Pancreas (tissue), 10 donors: ENCODE data around the gene C1orf35. TPM values are rescaled to one million over a fixed set of nuclear protein-coding genes. Genes with fewer than 3 reads are reported as not detected.

Experiments
- ATAC-seq, 4 donors: fragments of 200-7000 bp; cut with Tn5 transposase; one replicate each; pipeline versions ENCODE4 v1.8.0 to v1.9.1; 2020; ENCODE audit warnings: mild to moderate bottlenecking in 4 of 4, moderate library complexity in 4 of 4
- DNase-seq, 6 donors: peaks; one replicate each; pipeline ENCODE4 v3.0.0-alpha.2; 2020
- FAIRE-seq: peaks from 2 replicates; lab custom pipeline; 2012; peaks lifted over from hg19 to GRCh38; lab: Jason Lieb, UNC
- H3K27ac ChIP-seq, 4 donors: fragments of 200-600 bp; sonication (generic); 1 replicate in 3 of 4; 2 replicates in 1 of 4; pipeline versions ENCODE4 v1.5.0 to v1.8.0; 2020
- H3K27me3 ChIP-seq, 4 donors: fragments of 200-600 bp; one replicate each; pipeline ENCODE4 v1.8.0; 2021
- H3K36me3 ChIP-seq, 3 donors: fragments of 200-600 bp; sonication (generic) in 1 of 3; one replicate each; pipeline versions ENCODE4 v1.5.0 to v1.8.0; 2020 to 2021
- H3K4me1 ChIP-seq, 3 donors: fragments of 200-600 bp; one replicate each; pipeline ENCODE4 v1.8.0; 2021
- H3K4me3 ChIP-seq, 4 donors: fragments of 200-600 bp; sonication (generic) in 2 of 4; one replicate each; pipeline versions ENCODE4 v1.5.0 to v1.8.0; 2020 to 2021
- H3K9me3 ChIP-seq, 4 donors: fragments of 200-600 bp; one replicate each; pipeline ENCODE4 v1.8.0; 2021
- WGBS, 2 donors: extraction: QIAGEN DNeasy Blood & Tissue Kit; methylation state at CpG; one replicate each; pipeline ENCODE4 v1.1.7; 2013; 5-methylcytosine and 5-hydroxymethylcytosine counted together
- intact Hi-C, 3 donors: fragments of 100-400 bp; cut with DNase I; formaldehyde crosslinking; loops; one replicate each; pipeline versions ENCODE4 v1.11.1 to v1.14.2; 2022
- polyA plus RNA-seq, 2 donors: library from polyadenylated mRNA; stranded (reverse); fragments of 200-250 nt; gene quantifications; one replicate each; pipeline ENCODE4 v1.2.3, GENCODE V29; 2013
- total RNA-seq, 6 donors: library from RNA; stranded (reverse); fragmentation: NEBNext Ultra II Directional in 4 of 6; extraction: Animal tissue kit (Norgen Biotek cat#: 25700) in 4 of 6; gene quantifications; one replicate each; pipeline versions ENCODE4 v1.2.1 to v1.2.4, GENCODE V29; 2021 to 2023
- TF ChIP-seq, protein P1 (sequence below), 4 donors: fragments of 200-600 bp; sonication (generic) in 3 of 4; IDR thresholded peaks; one replicate each; pipeline versions ENCODE4 v1.5.0 to v1.8.0; 2021; ENCODE audit warnings: antibody characterized with exemption in 4 of 4
- donor health status: healthy with polysubstance abuse.
- donor health status: DM: no; HTN: no; CAD: no; lungs with moderate emphysema.
- donor health status: DM: no; HTN: no; CAD: no.
- donor health status: control.
- donor health status: control.
- donor health status: Bipolar disorder and iron deficiency.
- donor health status: DM: yes; HTN: yes; CAD: no.
- donor health status: DM: no; HTN: no; CAD: no.
- donor health status: DM: no; HTN: no; CAD: no.
- donor health status: DM: yes; HTN: yes; CAD: no.

The C1orf35 gene
- total and polyA plus RNA-seq, 8 donors: 6.3 to 33.2 (median 8.3) TPM

DNA sequence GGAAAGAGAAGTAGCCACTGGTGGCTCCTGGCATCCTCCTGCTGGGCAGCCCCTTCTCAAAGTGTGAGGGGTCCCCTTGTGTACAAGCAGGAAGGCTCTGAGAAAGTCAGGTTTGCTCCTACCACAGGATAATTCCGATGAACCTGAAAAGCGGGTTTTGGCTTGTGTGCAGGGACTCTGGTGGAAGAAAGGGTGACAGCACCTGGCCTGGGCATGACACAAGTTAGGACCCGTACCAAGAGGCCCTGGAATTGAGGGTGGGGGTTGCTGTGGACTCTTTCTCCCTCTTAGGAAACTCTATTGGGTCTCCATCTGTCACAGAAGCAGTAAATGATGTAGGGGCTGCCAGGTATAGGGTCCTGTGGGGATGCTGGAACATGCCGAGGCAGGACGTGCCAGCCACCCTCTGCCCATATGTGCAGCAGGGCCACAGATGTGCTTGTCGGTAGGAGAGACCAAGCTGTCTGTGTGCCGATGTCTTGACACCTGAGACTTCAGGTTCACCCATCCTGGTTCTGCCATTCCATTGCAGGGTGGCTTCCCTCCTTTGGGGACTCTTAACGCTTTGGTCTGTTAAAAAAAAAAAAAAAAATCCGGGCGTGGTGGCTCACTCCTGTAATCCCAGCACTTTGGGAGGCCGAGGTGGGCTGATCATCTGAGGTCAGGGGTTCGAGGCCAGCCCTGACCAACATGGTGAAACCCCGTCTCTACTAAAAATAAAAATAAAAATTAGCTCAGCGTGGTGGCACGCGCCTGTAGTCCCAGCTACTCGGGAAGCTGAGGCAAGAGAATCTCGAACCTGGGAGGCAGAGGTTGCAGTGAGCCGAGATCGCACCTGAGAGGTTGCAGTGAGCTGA is 9.8 kb downstream of the C1orf35 start:
- 71% methylated on average over 20 of the region's 20 CpGs for WGBS, 2 donors
- Histone ChIP-seq H3K36me3 (peaks cover 0 to 15% (median 9%) of the 10 kb centered on the region in 3 donors), H3K27ac (no peak overlapping the region), H3K9me3 (no peaks in the 10 kb centered on the region), H3K4me1 (peaks cover 30 to 48% (median 44%) of the 10 kb centered on the region in 3 donors), H3K4me3 (no peak overlapping the region), H3K27me3 (no peaks in the 10 kb centered on the region)
- intact Hi-C loops: no loop called here
- no peak for FAIRE-seq
- TF ChIP-seq, protein P1, sequence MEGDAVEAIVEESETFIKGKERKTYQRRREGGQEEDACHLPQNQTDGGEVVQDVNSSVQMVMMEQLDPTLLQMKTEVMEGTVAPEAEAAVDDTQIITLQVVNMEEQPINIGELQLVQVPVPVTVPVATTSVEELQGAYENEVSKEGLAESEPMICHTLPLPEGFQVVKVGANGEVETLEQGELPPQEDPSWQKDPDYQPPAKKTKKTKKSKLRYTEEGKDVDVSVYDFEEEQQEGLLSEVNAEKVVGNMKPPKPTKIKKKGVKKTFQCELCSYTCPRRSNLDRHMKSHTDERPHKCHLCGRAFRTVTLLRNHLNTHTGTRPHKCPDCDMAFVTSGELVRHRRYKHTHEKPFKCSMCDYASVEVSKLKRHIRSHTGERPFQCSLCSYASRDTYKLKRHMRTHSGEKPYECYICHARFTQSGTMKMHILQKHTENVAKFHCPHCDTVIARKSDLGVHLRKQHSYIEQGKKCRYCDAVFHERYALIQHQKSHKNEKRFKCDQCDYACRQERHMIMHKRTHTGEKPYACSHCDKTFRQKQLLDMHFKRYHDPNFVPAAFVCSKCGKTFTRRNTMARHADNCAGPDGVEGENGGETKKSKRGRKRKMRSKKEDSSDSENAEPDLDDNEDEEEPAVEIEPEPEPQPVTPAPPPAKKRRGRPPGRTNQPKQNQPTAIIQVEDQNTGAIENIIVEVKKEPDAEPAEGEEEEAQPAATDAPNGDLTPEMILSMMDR (IDR thresholded peaks at IDR 0.05): no peak
- no peak for ATAC-seq
- DNase-seq: peak in 2 of 6 donors; percentile 14 to 35

DNA sequence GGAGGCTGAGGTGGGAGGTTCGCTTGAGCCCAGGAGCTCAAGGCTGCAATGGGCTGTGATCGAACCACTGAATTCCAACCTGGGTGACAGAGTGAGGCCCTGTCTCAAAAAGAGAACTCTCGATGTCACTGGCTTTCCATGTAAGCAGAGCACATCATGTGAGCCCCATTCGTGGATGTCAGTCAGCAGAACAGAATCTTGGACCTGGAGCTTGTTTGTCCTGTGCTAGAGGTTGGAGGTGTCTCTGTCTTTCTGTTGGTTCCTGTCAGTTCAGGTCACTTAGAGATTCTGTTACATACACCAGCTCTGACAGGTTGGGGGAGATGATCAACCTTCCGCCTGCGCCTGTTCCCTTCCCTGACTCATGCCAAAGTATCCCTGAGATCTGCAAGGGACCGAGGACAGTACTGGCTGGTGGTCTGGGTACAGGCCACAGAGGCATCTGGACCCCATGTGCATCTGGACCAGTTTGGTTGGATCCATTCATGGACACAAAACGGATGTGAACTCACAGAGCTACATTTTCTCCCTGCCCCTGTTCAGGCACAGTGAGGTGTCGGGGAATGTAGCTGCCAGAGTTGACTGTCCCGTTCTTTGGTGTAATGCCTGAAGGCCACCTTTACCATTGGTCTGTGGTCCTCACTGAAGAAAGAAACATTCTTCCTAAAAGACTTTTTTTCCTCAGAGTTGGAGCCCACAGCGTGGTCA is 10.6 kb downstream of the C1orf35 start:
- no peaks in the 10 kb centered on the region for H3K27me3 ChIP-seq
- no peak overlapping the region for H3K27ac ChIP-seq
- DNase-seq: peak in 1 of 6 donors; percentile 41
- no peak overlapping the region for H3K4me3 ChIP-seq
- peaks cover 0 to 8% (median 8%) of the 10 kb centered on the region in 3 donors for H3K36me3 ChIP-seq
- peaks cover 38 to 56% (median 51%) of the 10 kb centered on the region in 3 donors for H3K4me1 ChIP-seq
- intact Hi-C loops: no loop called here
- 58 to 60% methylated on average over 11 of the region's 11 CpGs for WGBS, 2 donors
- TF ChIP-seq, protein P1 (IDR thresholded peaks at IDR 0.05): no peak
- no peak for ATAC-seq
- no peaks in the 10 kb centered on the region for H3K9me3 ChIP-seq
- FAIRE-seq: no peak

DNA sequence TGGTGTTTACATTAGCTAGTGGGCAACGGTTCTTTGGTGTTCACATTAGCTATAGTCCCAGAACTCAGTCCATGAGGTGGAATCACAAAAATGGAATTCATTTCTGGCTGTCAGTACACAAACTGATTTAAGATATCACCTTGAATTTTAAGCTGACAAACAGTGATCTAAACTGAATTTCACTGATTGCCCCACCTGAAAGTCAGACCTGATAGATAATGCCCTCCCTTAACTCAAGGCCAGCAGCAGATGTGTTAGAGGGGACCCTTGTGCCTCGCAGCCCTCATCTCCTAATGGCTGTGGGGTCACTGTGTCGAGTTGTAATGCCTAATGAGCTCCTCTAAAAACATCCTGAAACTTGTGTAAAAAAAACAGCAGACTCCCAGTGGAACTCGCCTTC is 12.0 kb downstream of the C1orf35 start:
- Histone ChIP-seq H3K9me3 (no peaks in the 10 kb centered on the region), H3K27ac (no peak overlapping the region), H3K4me3 (no peak overlapping the region), H3K27me3 (no peaks in the 10 kb centered on the region), H3K36me3 (no peaks in the 10 kb centered on the region), H3K4me1 (peaks cover 52 to 70% (median 60%) of the 10 kb centered on the region in 3 donors)
- ATAC-seq: no peak
- 27 to 33% methylated on average over 4 of the region's 4 CpGs for WGBS, 2 donors
- FAIRE-seq: no peak
- intact Hi-C loops: no loop called here
- no peak for DNase-seq
- TF ChIP-seq, protein P1 (IDR thresholded peaks at IDR 0.05): no peak

DNA sequence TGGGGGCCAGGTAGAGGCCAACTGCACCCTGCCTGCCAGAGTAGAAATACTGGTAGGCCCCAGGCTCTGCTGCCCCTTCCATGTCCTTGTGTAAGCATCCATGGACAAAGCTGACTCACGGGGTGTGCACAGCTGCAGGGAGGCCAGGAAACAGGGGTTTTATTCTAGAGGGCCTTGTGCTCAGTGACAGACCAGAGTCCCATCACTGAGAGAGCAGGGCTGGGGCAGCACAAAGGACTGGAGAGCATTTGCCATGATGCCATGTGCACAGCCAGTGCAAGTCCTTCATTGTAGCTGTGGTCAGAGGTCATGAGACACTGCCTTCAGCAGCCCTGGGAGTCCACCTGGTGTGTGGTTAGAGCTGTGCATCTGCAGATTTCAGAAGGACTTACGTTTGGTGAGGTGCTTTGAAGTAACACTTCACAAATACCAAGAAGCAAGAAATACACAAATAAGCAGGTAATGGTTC is 12.5 kb downstream of the C1orf35 start:
- FAIRE-seq (no peak), ATAC-seq (peak; percentile 20 to 45 (median 31)), DNase-seq (peak in 1 of 6 donors; percentile 47)
- Histone ChIP-seq H3K36me3 (no peaks in the 10 kb centered on the region), H3K4me1 (peaks cover 57 to 72% (median 64%) of the 10 kb centered on the region in 3 donors), H3K27me3 (no peaks in the 10 kb centered on the region), H3K4me3 (no peak overlapping the region), H3K9me3 (no peaks in the 10 kb centered on the region), H3K27ac (no peak overlapping the region)
- WGBS, 2 donors: 8 to 18% methylated on average over 2 of the region's 2 CpGs
- intact Hi-C loops: no loop called here
- TF ChIP-seq, protein P1 (IDR thresholded peaks at IDR 0.05): no peak
